GM18511 (cell line): ENCODE data around the gene TRPM4.
"Not testable (repeated sequence)": the region's sequence is repeated elsewhere in the genome, so short reads cannot be mapped to it uniquely, and the experiment has no call there.

Experiments
- ATAC-seq: cut with Tn5 transposase; IDR thresholded peaks from one replicate; pipeline ENCODE4 v1.9.1; 2021; ENCODE audit warnings: mild to moderate bottlenecking, moderate library complexity; ENCODE audit not compliant: unreplicated experiment

TRPM4 gene

GRCh38 chr19:49157445-49158224, at the start of gene TRPM4:
TRPM4 (plus strand) TSS chr19:49157792; CDS start chr19:49157867, 75 bp downstream.
- no peak for ATAC-seq

GRCh38 chr19:49109051-49109450, 48.5 kb upstream of the TRPM4 start:
- ATAC-seq, result no peak

- no peak for ATAC-seq
Observed at GRCh38 chr19:49109569-49110233, 47.9 kb upstream of the TRPM4 start.

GRCh38 chr19:49110567-49110966, 47.0 kb upstream of the TRPM4 start:
- no peak for ATAC-seq

GRCh38 chr19:49111218-49111998, 46.2 kb upstream of the TRPM4 start:
- ATAC-seq, result no peak

GRCh38 chr19:49113762-49114629, 43.6 kb upstream of the TRPM4 start, which contains the start of gene LIN7B:
LIN7B (plus strand) TSS chr19:49114370; CDS start chr19:49114405, 35 bp downstream.
- peak; percentile 63 for ATAC-seq

GRCh38 chr19:49114630-49115363, 42.8 kb upstream of the TRPM4 start:
- ATAC-seq, result no peak

- no peak for ATAC-seq
Observed at GRCh38 chr19:49116544-49116943, 41.0 kb upstream of the TRPM4 start.

GRCh38 chr19:49117677-49118564, 39.7 kb upstream of the TRPM4 start:
- ATAC-seq, result no peak

GRCh38 chr19:49118565-49119410, 38.8 kb upstream of the TRPM4 start, which contains the start of gene C19orf73:
C19orf73 (minus strand) TSS chr19:49119143; CDS start chr19:49119022, 121 bp downstream.
- peak; percentile 76 for ATAC-seq

GRCh38 chr19:49119411-49120324, 37.9 kb upstream of the TRPM4 start, which contains the start of gene PPFIA3:
PPFIA3 (plus strand) TSS chr19:49119544; CDS start chr19:49127874, 8,330 bp downstream.
- no peak for ATAC-seq

- no peak for ATAC-seq
Observed at GRCh38 chr19:49120325-49120683, 37.3 kb upstream of the TRPM4 start.

GRCh38 chr19:49120868-49121267, 36.7 kb upstream of the TRPM4 start:
- no peak for ATAC-seq

GRCh38 chr19:49121841-49122240, 35.8 kb upstream of the TRPM4 start:
- ATAC-seq, result not testable (repeated sequence)

GRCh38 chr19:49123285-49123684, 34.3 kb upstream of the TRPM4 start:
- not testable (repeated sequence) for ATAC-seq

- ATAC-seq, result no peak
Observed at GRCh38 chr19:49125025-49125731, 32.4 kb upstream of the TRPM4 start.
